HG03064 (cell line): Measurements from ENCODE around the gene QPRT.
"Not testable (repeated sequence)": the region's sequence is repeated elsewhere in the genome, so short reads cannot be mapped to it uniquely, and the experiment has no call there.

ENCODE experiments used
- ATAC-seq: cut with Tn5 transposase; IDR thresholded peaks from one replicate; pipeline ENCODE4 v1.9.1; 2021; ENCODE audit warnings: low read depth; ENCODE audit not compliant: unreplicated experiment

Gene QPRT

GRCh38 chr16:29662000-29662728, 16.8 kb upstream of the QPRT start:
- no peak for ATAC-seq

- ATAC-seq = no peak
These were observed 16.3 kb upstream of the QPRT start for GRCh38 chr16:29662729-29663015.

GRCh38 chr16:29663016-29663806, 15.8 kb upstream of the QPRT start, which contains the start of gene SPN:
Gene SPN, plus strand, starts transcription at chr16:29663247. Its CDS starts 482 bp downstream, at chr16:29663729.
- no peak for ATAC-seq

GRCh38 chr16:29663807-29664090, 15.2 kb upstream of the QPRT start:
- ATAC-seq = no peak

GRCh38 chr16:29664091-29664921, 14.7 kb upstream of the QPRT start:
- no peak for ATAC-seq

GRCh38 chr16:29665294-29666077, 13.5 kb upstream of the QPRT start:
- no peak for ATAC-seq

- ATAC-seq = not testable (repeated sequence)
These were observed 11.7 kb upstream of the QPRT start for GRCh38 chr16:29667322-29667610.

- ATAC-seq = no peak
These were observed 11.2 kb upstream of the QPRT start for GRCh38 chr16:29667755-29668154.

GRCh38 chr16:29668267-29668666, 10.7 kb upstream of the QPRT start:
- ATAC-seq = no peak

- no peak for ATAC-seq
These were observed 5.5 kb upstream of the QPRT start for GRCh38 chr16:29673501-29673900.

GRCh38 chr16:29674188-29674587, 4.8 kb upstream of the QPRT start:
- ATAC-seq = no peak

GRCh38 chr16:29675811-29676643, 3.0 kb upstream of the QPRT start:
- ATAC-seq = no peak

GRCh38 chr16:29676989-29677785, 1.8 kb upstream of the QPRT start:
- ATAC-seq = no peak

GRCh38 chr16:29680180-29680598, 1.2 kb downstream of the QPRT start:
- ATAC-seq = no peak

GRCh38 chr16:29683543-29684090, 4.6 kb downstream of the QPRT start:
- no peak for ATAC-seq

GRCh38 chr16:29684679-29685078, 5.7 kb downstream of the QPRT start:
- ATAC-seq = no peak

GRCh38 chr16:29686740-29687332, 7.9 kb downstream of the QPRT start:
- ATAC-seq = no peak

GRCh38 chr16:29687755-29688154, 8.8 kb downstream of the QPRT start:
- no peak for ATAC-seq

GRCh38 chr16:29688172-29688571, 9.2 kb downstream of the QPRT start:
- ATAC-seq = no peak
